Activated T-cell treated with anti-CD3 and anti-CD28 coated beads, Interleukin-2, amount 50 U/mL, for 72 hours (primary cell): ENCODE data around the gene CDK19. TPM values are rescaled to one million over a fixed set of nuclear protein-coding genes. Genes with fewer than 3 reads are reported as not detected.

Source experiments
- ATAC-seq, 2 donors: fragments of 150-1000 bp; cut with Tn5 transposase; replicated peaks in 1 of 2; 2 replicates each; pipeline ENCODE4 v1.10.0; 2021; ENCODE audit warnings: moderate library complexity in 2 of 2, mild to moderate bottlenecking in 1 of 2
- DNase-seq, 2 donors: peaks; one replicate each; pipeline ENCODE4 v3.0.0; 2021 to 2022; ENCODE audit warnings: mixed read lengths in 1 of 2
- H3K27ac Mint-ChIP-seq: one replicate; pipeline ENCODE4 v1.8.0; 2022; ENCODE audit warnings: mild to moderate bottlenecking, moderate library complexity, mixed read lengths
- H3K27me3 Mint-ChIP-seq: one replicate; pipeline ENCODE4 v1.8.0; 2022; ENCODE audit warnings: low read depth, mixed read lengths
- H3K36me3 Mint-ChIP-seq, 2 donors: one replicate each; pipeline ENCODE4 v1.8.0; 2022; ENCODE audit warnings: mixed read lengths in 2 of 2, mild to moderate bottlenecking in 1 of 2; ENCODE audit not compliant: insufficient read depth in 2 of 2
- H3K4me1 Mint-ChIP-seq: one replicate; pipeline ENCODE4 v1.8.0; 2022; ENCODE audit warnings: low read depth, mixed read lengths
- H3K4me3 Mint-ChIP-seq, 2 donors: one replicate each; pipeline ENCODE4 v1.8.0; 2022; ENCODE audit warnings: mild to moderate bottlenecking in 2 of 2, mixed read lengths in 2 of 2, moderate library complexity in 2 of 2
- H3K9me3 Mint-ChIP-seq, 2 donors: one replicate each; pipeline ENCODE4 v1.8.0; 2022; ENCODE audit warnings: mixed read lengths in 2 of 2
- total RNA-seq, 2 donors: library from RNA; stranded (reverse); gene quantifications; one replicate each; pipeline ENCODE4 v1.2.3, GENCODE V29; 2022

CDK19 gene
- total RNA-seq, 2 donors from 2014 or later = 31.9 to 34.0 TPM

- Mint-ChIP-seq H3K27me3 (no peaks in the 10 kb centered on the region), H3K4me1 (no peaks in the 10 kb centered on the region), H3K4me3 (no peak overlapping the region), H3K9me3 (peaks cover 0 to 4% of the 10 kb centered on the region in 2 donors), H3K27ac (no peak overlapping the region), H3K36me3 (peaks cover 0 to 3% of the 10 kb centered on the region in 2 donors)
- ATAC-seq (no peak), DNase-seq (no peak)
Measured at GRCh38 chr6:110699780-110700179, 115.5 kb downstream of the CDK19 start.

GRCh38 chr6:110693994-110694393 lies 121.3 kb downstream of the CDK19 start:
- Mint-ChIP-seq H3K4me1 (peaks cover under 1% of the 10 kb centered on the region), H3K36me3 (peaks cover 0 to 3% of the 10 kb centered on the region in 2 donors), H3K27me3 (no peaks in the 10 kb centered on the region), H3K9me3 (peaks cover 0 to 6% of the 10 kb centered on the region in 2 donors), H3K4me3 (no peak overlapping the region), H3K27ac (no peak overlapping the region)
- DNase-seq (no peak), ATAC-seq (no peak)

GRCh38 chr6:110693296-110693695 lies 122.0 kb downstream of the CDK19 start:
- DNase-seq = no peak
- H3K4me3 Mint-ChIP-seq = no peak overlapping the region
- H3K27ac Mint-ChIP-seq = no peak overlapping the region
- no peak for ATAC-seq
- peaks cover 6% of the 10 kb centered on the region for H3K4me1 Mint-ChIP-seq
- H3K27me3 Mint-ChIP-seq = no peaks in the 10 kb centered on the region
- peaks cover 0 to 3% of the 10 kb centered on the region in 2 donors for H3K36me3 Mint-ChIP-seq
- H3K9me3 Mint-ChIP-seq = peaks cover 0 to 6% of the 10 kb centered on the region in 2 donors

- no peak for ATAC-seq
- Mint-ChIP-seq H3K4me3 (no peak overlapping the region), H3K27me3 (no peaks in the 10 kb centered on the region), H3K27ac (no peak overlapping the region), H3K36me3 (no peaks in the 10 kb centered on the region), H3K9me3 (peaks cover 0 to 2% of the 10 kb centered on the region in 2 donors), H3K4me1 (peaks cover 10% of the 10 kb centered on the region)
- no peak for DNase-seq
Measured at GRCh38 chr6:110690916-110691315, 124.4 kb downstream of the CDK19 start.

GRCh38 chr6:110690106-110690654 lies 125.1 kb downstream of the CDK19 start:
- no peaks in the 10 kb centered on the region for H3K27me3 Mint-ChIP-seq
- H3K36me3 Mint-ChIP-seq = no peaks in the 10 kb centered on the region
- H3K4me3 Mint-ChIP-seq = no peak overlapping the region
- ATAC-seq = no peak
- H3K27ac Mint-ChIP-seq = no peak overlapping the region
- no peak for DNase-seq
- peaks cover 10% of the 10 kb centered on the region for H3K4me1 Mint-ChIP-seq
- peaks cover 0 to 2% of the 10 kb centered on the region in 2 donors for H3K9me3 Mint-ChIP-seq

- H3K27me3 Mint-ChIP-seq = no peaks in the 10 kb centered on the region
- no peak overlapping the region for H3K27ac Mint-ChIP-seq
- H3K9me3 Mint-ChIP-seq = peaks cover 0 to 2% of the 10 kb centered on the region in 2 donors
- DNase-seq = no peak
- H3K4me1 Mint-ChIP-seq = peaks cover 10% of the 10 kb centered on the region
- no peak for ATAC-seq
- H3K36me3 Mint-ChIP-seq = no peaks in the 10 kb centered on the region
- H3K4me3 Mint-ChIP-seq = no peak overlapping the region
Measured at GRCh38 chr6:110689275-110689935, 125.9 kb downstream of the CDK19 start.

GRCh38 chr6:110688661-110689268 lies 126.5 kb downstream of the CDK19 start:
- no peaks in the 10 kb centered on the region for H3K36me3 Mint-ChIP-seq
- no peak overlapping the region for H3K4me3 Mint-ChIP-seq
- H3K9me3 Mint-ChIP-seq = no peaks in the 10 kb centered on the region
- no peak for DNase-seq
- peak in 1 of 2 donors; percentile 23 for ATAC-seq
- H3K4me1 Mint-ChIP-seq = peaks cover 10% of the 10 kb centered on the region
- no peak overlapping the region for H3K27ac Mint-ChIP-seq
- H3K27me3 Mint-ChIP-seq = no peaks in the 10 kb centered on the region

GRCh38 chr6:110687326-110687725 lies 127.9 kb downstream of the CDK19 start:
- Mint-ChIP-seq H3K27ac (peak overlapping the region; percentile 79), H3K36me3 (no peaks in the 10 kb centered on the region), H3K9me3 (no peaks in the 10 kb centered on the region), H3K4me1 (peaks cover 13% of the 10 kb centered on the region), H3K4me3 (peak overlapping the region in 1 of 2 donors; percentile 41), H3K27me3 (no peaks in the 10 kb centered on the region)
- ATAC-seq = no peak
- no peak for DNase-seq

GRCh38 chr6:110683241-110683640 lies 132.0 kb downstream of the CDK19 start:
- no peak overlapping the region for H3K27ac Mint-ChIP-seq
- ATAC-seq (no peak), DNase-seq (no peak)
- no peak overlapping the region for H3K4me3 Mint-ChIP-seq
- peaks cover 12% of the 10 kb centered on the region for H3K4me1 Mint-ChIP-seq
- H3K36me3 Mint-ChIP-seq = no peaks in the 10 kb centered on the region
- H3K27me3 Mint-ChIP-seq = no peaks in the 10 kb centered on the region
- H3K9me3 Mint-ChIP-seq = no peaks in the 10 kb centered on the region

GRCh38 chr6:110682460-110682853 lies 132.8 kb downstream of the CDK19 start:
- H3K36me3 Mint-ChIP-seq = no peaks in the 10 kb centered on the region
- H3K27me3 Mint-ChIP-seq = no peaks in the 10 kb centered on the region
- H3K4me1 Mint-ChIP-seq = peaks cover 7% of the 10 kb centered on the region
- DNase-seq = peak; percentile 72 to 73
- H3K9me3 Mint-ChIP-seq = no peaks in the 10 kb centered on the region
- ATAC-seq = peak; percentile 100
- H3K4me3 Mint-ChIP-seq = peak overlapping the region in 1 of 2 donors; percentile 35
- H3K27ac Mint-ChIP-seq = peak overlapping the region; percentile 89

- Mint-ChIP-seq H3K27ac (peak overlapping the region; percentile 89), H3K27me3 (no peaks in the 10 kb centered on the region), H3K36me3 (no peaks in the 10 kb centered on the region), H3K9me3 (no peaks in the 10 kb centered on the region), H3K4me1 (peaks cover 7% of the 10 kb centered on the region), H3K4me3 (peak overlapping the region in 1 of 2 donors; percentile 35)
- DNase-seq (no peak), ATAC-seq (peak in 1 of 2 donors; percentile 10)
Measured at GRCh38 chr6:110681543-110682459, 133.5 kb downstream of the CDK19 start.

GRCh38 chr6:110676396-110676795 lies 138.9 kb downstream of the CDK19 start:
- Mint-ChIP-seq H3K4me3 (no peak overlapping the region), H3K36me3 (no peaks in the 10 kb centered on the region), H3K4me1 (no peaks in the 10 kb centered on the region), H3K9me3 (no peaks in the 10 kb centered on the region), H3K27me3 (no peaks in the 10 kb centered on the region), H3K27ac (no peak overlapping the region)
- no peak for ATAC-seq
- no peak for DNase-seq

- Mint-ChIP-seq H3K4me3 (no peak overlapping the region), H3K4me1 (no peaks in the 10 kb centered on the region), H3K27me3 (no peaks in the 10 kb centered on the region), H3K36me3 (no peaks in the 10 kb centered on the region), H3K27ac (no peak overlapping the region), H3K9me3 (no peaks in the 10 kb centered on the region)
- DNase-seq = no peak
- ATAC-seq = no peak
Measured at GRCh38 chr6:110674096-110674495, 141.2 kb downstream of the CDK19 start.
